ENCODE measurements around the gene DNAL1. TPM values are rescaled to one million over a fixed set of nuclear protein-coding genes. Genes with fewer than 3 reads are reported as not detected.
A peak's percentile ranks its signal among the peaks of the same experiment; 100 is the strongest.

Gene DNAL1
- polyA plus RNA-seq, 2 donors: 1.7 to 2.5 TPM

DNA sequence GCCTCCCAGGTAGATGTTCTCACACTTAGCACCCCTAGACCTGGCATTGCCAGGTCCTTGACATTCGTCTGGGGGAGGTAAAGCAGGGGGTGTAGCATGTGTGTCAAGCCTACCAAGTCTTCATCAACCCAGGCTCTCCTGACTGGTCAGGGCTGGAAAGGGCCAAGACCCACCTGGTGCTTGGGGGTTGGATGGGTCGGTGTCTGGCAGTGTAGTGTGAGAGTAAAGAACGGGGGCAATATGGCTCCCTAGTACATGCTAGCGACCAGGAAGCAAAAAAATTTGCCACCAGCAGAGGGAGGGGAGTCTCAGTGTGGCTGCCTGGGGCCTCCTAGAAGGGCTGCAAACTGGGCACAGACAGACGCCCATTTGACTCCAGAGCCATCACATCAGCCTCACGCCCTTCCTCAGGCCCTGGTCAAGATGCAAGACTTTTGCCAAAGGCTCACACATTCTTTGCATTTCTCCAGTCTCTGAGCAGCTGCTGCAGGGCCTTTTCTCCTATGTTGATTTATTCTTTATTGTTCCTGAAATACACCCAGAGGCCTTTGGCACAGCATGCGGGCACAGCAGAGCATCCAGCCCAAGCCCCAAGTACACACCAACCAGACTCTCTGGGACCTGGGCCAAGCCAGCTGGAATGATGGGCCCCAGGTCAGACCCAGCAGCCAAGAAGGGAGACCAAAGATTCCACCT, 107.7 kb downstream of the DNAL1 start:
- H3K36me3 ChIP-seq (ENCODE audit: control insufficient read depth in 2 of 2, insufficient read depth in 2 of 2, low read length in 1 of 2): no peaks in the 10 kb centered on the region
- H3K4me1 ChIP-seq (ENCODE audit: control insufficient read depth in 2 of 2, insufficient read depth in 2 of 2, low read length in 1 of 2): peaks cover 39 to 62% of the 10 kb centered on the region in 2 donors
- 36 to 40% methylated on average over 7 of the region's 7 CpGs for WGBS, 2 donors
- no peaks in the 10 kb centered on the region for H3K27me3 ChIP-seq (ENCODE audit: control insufficient read depth in 1 of 2, insufficient read depth in 2 of 2, low read length in 2 of 2)
- H3K4me3 ChIP-seq (ENCODE audit: low read depth in 1 of 2, low read length in 2 of 2): no peak overlapping the region
- peak overlapping the region; percentile 95 to 98 for H3K27ac ChIP-seq (ENCODE audit: low read depth in 2 of 2, low read length in 1 of 2)
- no peaks in the 10 kb centered on the region for H3K9me3 ChIP-seq (ENCODE audit: control insufficient read depth in 2 of 2, insufficient read depth in 1 of 2, low read depth in 1 of 2, low read length in 1 of 2)

Other genes with a start within 250 kb of the DNAL1 start
- gene NUMB, start 186.4 kb upstream of the DNAL1 start, polyA plus RNA-seq: 10 to 100 TPM; 26.9 to 34.8 TPM
- 1 to 10 TPM; 4.9 to 6.6 TPM for gene RIOX1, start 154.1 kb upstream of the DNAL1 start, polyA plus RNA-seq
- gene ACOT1, start 107.8 kb upstream of the DNAL1 start, polyA plus RNA-seq: 1 to 10 TPM; 3.0 to 3.9 TPM
- under 1 TPM; 0.05 to 0.67 TPM for gene HEATR4, start 86.0 kb upstream of the DNAL1 start, polyA plus RNA-seq
- 10 to 100 TPM in 1 of 2 donors, 1 to 10 TPM in 1; 9.7 to 19.1 TPM for gene ACOT2, start 75.8 kb upstream of the DNAL1 start, polyA plus RNA-seq
- gene ACOT4, start 53.1 kb upstream of the DNAL1 start, polyA plus RNA-seq: 1 to 10 TPM; 1.3 to 2.2 TPM
- not detected for gene ACOT6, start 32.5 kb upstream of the DNAL1 start, polyA plus RNA-seq
- gene PNMA1, start 69.4 kb downstream of the DNAL1 start, polyA plus RNA-seq: 10 to 100 TPM; 12.7 to 13.2 TPM
- 1 to 10 TPM; 3.0 to 4.2 TPM for gene PTGR2, start 206.8 kb downstream of the DNAL1 start, polyA plus RNA-seq
- gene ZNF410, start 241.9 kb downstream of the DNAL1 start, polyA plus RNA-seq: 10 to 100 TPM; 24.6 to 29.9 TPM

Data from esophagus (tissue), 2 donors.